Adrenal gland (tissue), 5 donors: ENCODE results near the gene TH.

Experiments used
- CTCF ChIP-seq, 6 experiments: fragments of 450-650 bp in 4 of 6; fragments of 200-600 bp in 2 of 6; sonication (generic) in 1 of 6; IDR thresholded peaks; 1 replicate in 5 of 6; 2 replicates in 1 of 6; pipeline versions ENCODE4 v1.5.1 to v1.8.0; 2016 to 2021; ENCODE audit warnings: antibody characterized with exemption in 6 of 6, mild to moderate bottlenecking in 2 of 6, moderate library complexity in 1 of 6
- POLR2A ChIP-seq, 2 donors: fragments of 450-650 bp; IDR thresholded peaks; one replicate each; pipeline ENCODE4 v1.6.1; 2017; ENCODE audit warnings: antibody characterized with exemption in 2 of 2, mild to moderate bottlenecking in 2 of 2, moderate library complexity in 1 of 2
- donor health status: DM: no; HTN: no; CAD: no.

GRCh38 chr11:2192435-2192834, 20.8 kb upstream of the TH start:
- TF ChIP-seq CTCF (IDR thresholded peaks at IDR 0.05) (no peak), POLR2A (IDR thresholded peaks at IDR 0.05) (no peak)
